HG02840 (cell line): ENCODE data around the gene NELFA.

Experiments
- ATAC-seq: cut with Tn5 transposase; IDR thresholded peaks from one replicate; pipeline ENCODE4 v1.9.1; 2021; ENCODE audit warnings: mild to moderate bottlenecking, moderate library complexity, moderate number of reproducible peaks; ENCODE audit not compliant: unreplicated experiment, low FRiP score

The NELFA gene

GRCh38 chr4:1971456-1972200 lies 37.1 kb downstream of the NELFA start:
- ATAC-seq, result no peak

GRCh38 chr4:1970926-1971325 lies 37.8 kb downstream of the NELFA start:
- ATAC-seq, result no peak

- ATAC-seq, result no peak
Observed at GRCh38 chr4:1969928-1970723, 38.6 kb downstream of the NELFA start.

GRCh38 chr4:1968686-1969295 lies 40.0 kb downstream of the NELFA start:
- ATAC-seq, result no peak

GRCh38 chr4:1967512-1968149 lies 41.1 kb downstream of the NELFA start:
- no peak for ATAC-seq

GRCh38 chr4:1964971-1965370 lies 43.8 kb downstream of the NELFA start:
- ATAC-seq, result no peak

GRCh38 chr4:1964443-1964842 lies 44.3 kb downstream of the NELFA start:
- no peak for ATAC-seq

- ATAC-seq, result no peak
Observed at GRCh38 chr4:1962980-1963379, 45.8 kb downstream of the NELFA start.

- no peak for ATAC-seq
Observed at GRCh38 chr4:1961563-1961962, 47.2 kb downstream of the NELFA start.

- no peak for ATAC-seq
Observed at GRCh38 chr4:1961038-1961437, 47.7 kb downstream of the NELFA start.

GRCh38 chr4:1960170-1960825 lies 48.5 kb downstream of the NELFA start:
- no peak for ATAC-seq

GRCh38 chr4:1959104-1959384 lies 49.7 kb downstream of the NELFA start:
- ATAC-seq, result no peak

GRCh38 chr4:1958276-1959103 lies 50.3 kb downstream of the NELFA start:
- ATAC-seq, result no peak

GRCh38 chr4:1956631-1957030 lies 52.1 kb downstream of the NELFA start:
- ATAC-seq, result no peak

GRCh38 chr4:1953335-1953734 lies 55.4 kb downstream of the NELFA start:
- no peak for ATAC-seq

- no peak for ATAC-seq
Observed at GRCh38 chr4:1952719-1953118, 56.1 kb downstream of the NELFA start.

- ATAC-seq, result no peak
Observed at GRCh38 chr4:1952058-1952700, 56.6 kb downstream of the NELFA start.

- no peak for ATAC-seq
Observed at GRCh38 chr4:1950369-1950768, 58.4 kb downstream of the NELFA start.

GRCh38 chr4:1948892-1949436 lies 59.8 kb downstream of the NELFA start:
- no peak for ATAC-seq
